A673 (cell line): ENCODE measurements around the gene LEP.

Experiments
- CTCF ChIP-seq: fragments of 300-800, 200-600 bp; sonication (generic); conservative IDR thresholded peaks from 2 replicates; pipeline ENCODE4 v1.5.1; 2017; ENCODE audit warnings: low read depth, mild to moderate bottlenecking, antibody characterized with exemption, low read length, moderate library complexity, mixed read lengths
- EZH2 ChIP-seq: fragments of 200-600 bp; sonication (generic); IDR thresholded peaks from 2 replicates; pipeline ENCODE4 v1.6.1; 2017; ENCODE audit warnings: borderline replicate concordance, low read depth, mild to moderate bottlenecking, mixed read lengths, antibody characterized with exemption, low read length; ENCODE audit not compliant: poor library complexity, severe bottlenecking

- TF ChIP-seq CTCF, result no peak
- no peak for TF ChIP-seq EZH2
Measured at GRCh38 chr7:128214463-128214862, 26.6 kb upstream of the LEP start.
